Measurements from ENCODE around the gene SORCS2. TPM values are rescaled to one million over a fixed set of nuclear protein-coding genes. Genes with fewer than 3 reads are reported as not detected.

SORCS2 gene
- total RNA-seq, 2 experiments from 2014 or later, result 0.03 TPM; not detected in 1

- H3K4me3 ChIP-seq (ENCODE audit: low read depth, low read length, poor library complexity, severe bottlenecking), result no peak overlapping the region
- no peak for DNase-seq (ENCODE audit: low spot score)
- no TSS peak for BruUV-seq (replicated peaks)
- no peaks in the 10 kb centered on the region for H3K9me2 ChIP-seq (ENCODE audit: insufficient read depth, low read length)
- intact Hi-C loops (cut with micrococcal nuclease; ENCODE audit: unreplicated experiment), result no loop called here
- H2AFZ ChIP-seq (ENCODE audit: low read length), result no peak overlapping the region
- H3K36me3 ChIP-seq (ENCODE audit: insufficient read depth, low read length), result no peaks in the 10 kb centered on the region
- H3K9me3 ChIP-seq (ENCODE audit: low read length), result no peaks in the 10 kb centered on the region
- peaks cover 17% of the 10 kb centered on the region for H3K4me1 ChIP-seq (ENCODE audit: insufficient read depth, low read length, poor library complexity, severe bottlenecking)
- POLR2A ChIA-PET, result interaction anchor here (0.6 kb wide), 1 partner anchor 767 kb away, joined by 3 read pairs; no protein-coding TSS in a partner anchor
- no peaks in the 10 kb centered on the region for H3K79me2 ChIP-seq (ENCODE audit: insufficient read depth, low read depth, low read length)
- H3K27ac ChIP-seq (ENCODE audit: low read depth, low read length, poor library complexity, severe bottlenecking), result no peak overlapping the region
- no peak overlapping the region for H3K4me2 ChIP-seq (ENCODE audit: low read length)
- H4K20me1 ChIP-seq (ENCODE audit: insufficient read depth, low read length), result no peaks in the 10 kb centered on the region
- TF ChIP-seq, protein P1, sequence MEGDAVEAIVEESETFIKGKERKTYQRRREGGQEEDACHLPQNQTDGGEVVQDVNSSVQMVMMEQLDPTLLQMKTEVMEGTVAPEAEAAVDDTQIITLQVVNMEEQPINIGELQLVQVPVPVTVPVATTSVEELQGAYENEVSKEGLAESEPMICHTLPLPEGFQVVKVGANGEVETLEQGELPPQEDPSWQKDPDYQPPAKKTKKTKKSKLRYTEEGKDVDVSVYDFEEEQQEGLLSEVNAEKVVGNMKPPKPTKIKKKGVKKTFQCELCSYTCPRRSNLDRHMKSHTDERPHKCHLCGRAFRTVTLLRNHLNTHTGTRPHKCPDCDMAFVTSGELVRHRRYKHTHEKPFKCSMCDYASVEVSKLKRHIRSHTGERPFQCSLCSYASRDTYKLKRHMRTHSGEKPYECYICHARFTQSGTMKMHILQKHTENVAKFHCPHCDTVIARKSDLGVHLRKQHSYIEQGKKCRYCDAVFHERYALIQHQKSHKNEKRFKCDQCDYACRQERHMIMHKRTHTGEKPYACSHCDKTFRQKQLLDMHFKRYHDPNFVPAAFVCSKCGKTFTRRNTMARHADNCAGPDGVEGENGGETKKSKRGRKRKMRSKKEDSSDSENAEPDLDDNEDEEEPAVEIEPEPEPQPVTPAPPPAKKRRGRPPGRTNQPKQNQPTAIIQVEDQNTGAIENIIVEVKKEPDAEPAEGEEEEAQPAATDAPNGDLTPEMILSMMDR (conservative IDR thresholded peaks at IDR 0.05; ENCODE audit: low read length), result no peak
- no peak for TF ChIP-seq EZH2phosphoT487 (IDR thresholded peaks at IDR 0.05; ENCODE audit: borderline replicate concordance, low read depth, low read length)
- CTCF ChIA-PET (ENCODE audit: unreplicated experiment), result no interaction called here
Observed at GRCh38 chr4:7167706-7168105, 24.6 kb upstream of the SORCS2 start.

DNA sequence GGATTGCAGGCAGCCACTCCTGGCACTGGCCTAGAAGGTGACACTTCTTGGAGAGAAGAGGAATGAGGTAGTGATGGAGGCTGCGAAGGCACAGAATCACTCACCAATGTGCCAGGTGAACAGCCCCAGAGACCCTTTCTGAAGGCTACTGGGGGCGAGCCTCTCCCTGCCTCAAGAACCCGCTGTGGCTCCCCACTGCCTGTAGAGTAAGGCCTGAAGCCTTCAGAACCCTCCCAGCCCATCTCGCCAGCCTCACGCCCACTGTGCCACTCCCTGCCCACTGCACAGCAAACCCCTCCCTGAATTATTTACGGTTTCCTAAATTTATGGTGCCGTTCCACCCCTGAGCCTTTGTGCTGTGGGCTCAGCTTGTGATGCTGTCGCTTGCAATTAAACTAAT lies 24.2 kb upstream of the SORCS2 start:
- POLR2A ChIA-PET, result interaction anchor here (0.7 kb wide), 1 partner anchor 84 kb away, joined by 3 read pairs; no protein-coding TSS in a partner anchor
- no peak overlapping the region for H3K4me3 ChIP-seq (ENCODE audit: low read depth, low read length, poor library complexity, severe bottlenecking)
- no peak for TF ChIP-seq EZH2phosphoT487 (IDR thresholded peaks at IDR 0.05; ENCODE audit: borderline replicate concordance, low read depth, low read length)
- TF ChIP-seq, protein P1 (conservative IDR thresholded peaks at IDR 0.05; ENCODE audit: low read length), result no peak
- no peaks in the 10 kb centered on the region for H3K9me2 ChIP-seq (ENCODE audit: insufficient read depth, low read length)
- H3K79me2 ChIP-seq (ENCODE audit: insufficient read depth, low read depth, low read length), result no peaks in the 10 kb centered on the region
- DNase-seq (ENCODE audit: low spot score), result no peak
- H3K9me3 ChIP-seq (ENCODE audit: low read length), result no peaks in the 10 kb centered on the region
- H3K27ac ChIP-seq (ENCODE audit: low read depth, low read length, poor library complexity, severe bottlenecking), result no peak overlapping the region
- intact Hi-C loops (cut with micrococcal nuclease; ENCODE audit: unreplicated experiment), result no loop called here
- CTCF ChIA-PET (ENCODE audit: unreplicated experiment), result no interaction called here
- no peaks in the 10 kb centered on the region for H4K20me1 ChIP-seq (ENCODE audit: insufficient read depth, low read length)
- no peak overlapping the region for H2AFZ ChIP-seq (ENCODE audit: low read length)
- no TSS peak for BruUV-seq (replicated peaks)
- H3K4me1 ChIP-seq (ENCODE audit: insufficient read depth, low read length, poor library complexity, severe bottlenecking), result peaks cover 17% of the 10 kb centered on the region
- H3K4me2 ChIP-seq (ENCODE audit: low read length), result no peak overlapping the region
- H3K36me3 ChIP-seq (ENCODE audit: insufficient read depth, low read length), result no peaks in the 10 kb centered on the region

GRCh38 chr4:7169134-7169533 lies 23.2 kb upstream of the SORCS2 start:
- BruUV-seq (replicated peaks), result no TSS peak
- ChIA-PET POLR2A (no interaction called here), CTCF (ENCODE audit: unreplicated experiment) (no interaction called here)
- Histone ChIP-seq H3K27ac (ENCODE audit: low read depth, low read length, poor library complexity, severe bottlenecking) (no peak overlapping the region), H3K9me2 (ENCODE audit: insufficient read depth, low read length) (no peaks in the 10 kb centered on the region), H3K4me1 (ENCODE audit: insufficient read depth, low read length, poor library complexity, severe bottlenecking) (peaks cover 17% of the 10 kb centered on the region), H3K4me2 (ENCODE audit: low read length) (peak overlapping the region; percentile 46), H4K20me1 (ENCODE audit: insufficient read depth, low read length) (no peaks in the 10 kb centered on the region), H3K79me2 (ENCODE audit: insufficient read depth, low read depth, low read length) (no peaks in the 10 kb centered on the region), H3K9me3 (ENCODE audit: low read length) (no peaks in the 10 kb centered on the region), H2AFZ (ENCODE audit: low read length) (no peak overlapping the region), H3K4me3 (ENCODE audit: low read depth, low read length, poor library complexity, severe bottlenecking) (no peak overlapping the region), H3K36me3 (ENCODE audit: insufficient read depth, low read length) (no peaks in the 10 kb centered on the region)
- peak; percentile 35 for DNase-seq (ENCODE audit: low spot score)
- no peak for TF ChIP-seq EZH2phosphoT487 (IDR thresholded peaks at IDR 0.05; ENCODE audit: borderline replicate concordance, low read depth, low read length)
- TF ChIP-seq, protein P1 (conservative IDR thresholded peaks at IDR 0.05; ENCODE audit: low read length), result no peak
- intact Hi-C loops (cut with micrococcal nuclease; ENCODE audit: unreplicated experiment), result no loop called here

All from OCI-LY7 (cell line).